Sciatic nerve (tissue), 1 donor: ENCODE data around the gene MIF4GD. TPM values are rescaled to one million over a fixed set of nuclear protein-coding genes. Genes with fewer than 3 reads are reported as not detected.

ENCODE experiments used
- total RNA-seq: library from RNA; stranded (reverse); fragmentation: NEBNext Ultra II Directional; extraction: Animal tissue kit (Norgen Biotek cat#: 25700); gene quantifications from one replicate; pipeline ENCODE4 v1.2.1, GENCODE V29; 2021
- donor health status: DM: no; HTN: no; CAD: no.

Gene MIF4GD
- total RNA-seq, 1 donor from 2014 or later, result 26.2 TPM

Other genes with a start within 250 kb of the MIF4GD start
- 147 TPM for gene ATP5PD, start 224.3 kb downstream of the MIF4GD start, total RNA-seq
- 37.5 TPM for gene KCTD2, start 224.0 kb downstream of the MIF4GD start, total RNA-seq
- 10.5 TPM for gene SLC16A5, start 183.3 kb downstream of the MIF4GD start, total RNA-seq
- gene ARMC7, start 161.3 kb downstream of the MIF4GD start, total RNA-seq, result 11.7 TPM
- gene NT5C, start 139.5 kb downstream of the MIF4GD start, total RNA-seq, result 38.7 TPM
- 20.3 TPM for gene JPT1, start 116.7 kb downstream of the MIF4GD start, total RNA-seq
- 296 TPM for gene SUMO2, start 88.3 kb downstream of the MIF4GD start, total RNA-seq
- gene NUP85, start 65.6 kb downstream of the MIF4GD start, total RNA-seq, result 71.1 TPM
- 75.0 TPM for gene GGA3, start 9.6 kb downstream of the MIF4GD start, total RNA-seq
- 21.8 TPM for gene MRPS7, start 9.4 kb downstream of the MIF4GD start, total RNA-seq
- gene SLC25A19, start 18.2 kb upstream of the MIF4GD start, total RNA-seq, result 22.5 TPM
- gene GRB2, start 134.4 kb upstream of the MIF4GD start, total RNA-seq, result 90.4 TPM
- gene TMEM94, start 185.4 kb upstream of the MIF4GD start, total RNA-seq, result 86.8 TPM
- 127 TPM for gene CASKIN2, start 244.3 kb upstream of the MIF4GD start, total RNA-seq
- gene TSEN54, start 245.3 kb upstream of the MIF4GD start, total RNA-seq, result 26.1 TPM